Hepatocyte (in vitro differentiated cells): Measurements from ENCODE around the gene EHD1. TPM values are rescaled to one million over a fixed set of nuclear protein-coding genes. Genes with fewer than 3 reads are reported as not detected.

Source experiments
- DNase-seq: peaks from one replicate; pipeline ENCODE4 v3.0.0-alpha.2; 2016; ENCODE audit warnings: low spot score
- H2AFZ ChIP-seq: fragments of 200-600 bp; sonication (generic); 2 replicates; pipeline ENCODE4 v1.6.0; 2016; ENCODE audit warnings: antibody characterized with exemption, mild to moderate bottlenecking
- H3K27ac ChIP-seq: fragments of 200-600 bp; sonication (generic); 2 replicates; pipeline ENCODE4 v1.5.1; 2016; ENCODE audit warnings: mild to moderate bottlenecking
- H3K27me3 ChIP-seq: fragments of 200-600 bp; sonication (generic); 2 replicates; pipeline ENCODE4 v1.6.1; 2016
- H3K36me3 ChIP-seq: fragments of 200-600 bp; sonication (generic); replicated peaks from 2 replicates; pipeline ENCODE4 v1.5.1; 2016; ENCODE audit warnings: low read depth; ENCODE audit not compliant: insufficient read depth
- H3K4me1 ChIP-seq: fragments of 200-600 bp; sonication (generic); 2 replicates; pipeline ENCODE4 v1.5.1; 2016; ENCODE audit warnings: mild to moderate bottlenecking, moderate library complexity; ENCODE audit not compliant: insufficient read depth
- H3K4me2 ChIP-seq: fragments of 200-600 bp; sonication (generic); 2 replicates; pipeline ENCODE4 v1.6.0; 2016
- H3K4me3 ChIP-seq: fragments of 200-600 bp; sonication (generic); 2 replicates; pipeline ENCODE4 v1.5.1; 2016; ENCODE audit warnings: mild to moderate bottlenecking
- H3K79me2 ChIP-seq: fragments of 200-600 bp; sonication (generic); 2 replicates; pipeline ENCODE4 v1.6.0; 2017; ENCODE audit warnings: mild to moderate bottlenecking
- H3K9me2 ChIP-seq: fragments of 200-600 bp; sonication (generic); replicated peaks from 2 replicates; pipeline ENCODE4 v1.6.0; 2017; ENCODE audit warnings: mild to moderate bottlenecking; ENCODE audit not compliant: insufficient read depth
- H3K9me3 ChIP-seq: fragments of 200-600 bp; sonication (generic); 2 replicates; pipeline ENCODE4 v1.5.1; 2016; ENCODE audit warnings: low read depth, mild to moderate bottlenecking
- H4K20me1 ChIP-seq: fragments of 200-600 bp; sonication (generic); 2 replicates; pipeline ENCODE4 v1.6.0; 2016; ENCODE audit warnings: mild to moderate bottlenecking; ENCODE audit not compliant: insufficient read depth, poor library complexity, severe bottlenecking
- CTCF ChIP-seq: fragments of 200-600 bp; sonication (generic); IDR thresholded peaks from 2 replicates; pipeline ENCODE4 v1.5.1; 2016; ENCODE audit warnings: antibody characterized with exemption, mild to moderate bottlenecking; ENCODE audit not compliant: poor library complexity
- EZH2 ChIP-seq: fragments of 200-600 bp; sonication (generic); IDR thresholded peaks from 2 replicates; pipeline ENCODE4 v1.6.1; 2016; ENCODE audit warnings: antibody characterized with exemption, mild to moderate bottlenecking, borderline replicate concordance
- EZH2phosphoT487 ChIP-seq: fragments of 200-600 bp; sonication (generic); IDR thresholded peaks from one replicate; pipeline ENCODE4 v1.6.1; 2018; ENCODE audit warnings: antibody characterized with exemption, mild to moderate bottlenecking, low read depth, moderate library complexity; ENCODE audit not compliant: unreplicated experiment, severe bottlenecking
- WGBS: methylation state at CpG from one replicate; pipeline ENCODE4 v1.1.6; 2016; ENCODE audit warnings: low lambda C conversion rate; ENCODE audit errors: missing lambda C conversion rate; 5-methylcytosine and 5-hydroxymethylcytosine counted together
- polyA plus RNA-seq: library from polyadenylated mRNA; unstranded; fragments of >200 nt; fragmentation: Nextera tagmentation; extraction: Ambion mirVana; gene quantifications from 2 replicates; pipeline ENCODE4 v1.2.1, GENCODE V29; 2016
- total RNA-seq: library from RNA; depleted of rRNA; stranded (reverse); fragments of >200 nt; gene quantifications from 2 replicates; pipeline ENCODE4 v1.2.3, GENCODE V29; 2014

EHD1 gene
- total and polyA plus RNA-seq, 2 experiments from 2014 or later, result 52.4 to 69.5 TPM

DNA sequence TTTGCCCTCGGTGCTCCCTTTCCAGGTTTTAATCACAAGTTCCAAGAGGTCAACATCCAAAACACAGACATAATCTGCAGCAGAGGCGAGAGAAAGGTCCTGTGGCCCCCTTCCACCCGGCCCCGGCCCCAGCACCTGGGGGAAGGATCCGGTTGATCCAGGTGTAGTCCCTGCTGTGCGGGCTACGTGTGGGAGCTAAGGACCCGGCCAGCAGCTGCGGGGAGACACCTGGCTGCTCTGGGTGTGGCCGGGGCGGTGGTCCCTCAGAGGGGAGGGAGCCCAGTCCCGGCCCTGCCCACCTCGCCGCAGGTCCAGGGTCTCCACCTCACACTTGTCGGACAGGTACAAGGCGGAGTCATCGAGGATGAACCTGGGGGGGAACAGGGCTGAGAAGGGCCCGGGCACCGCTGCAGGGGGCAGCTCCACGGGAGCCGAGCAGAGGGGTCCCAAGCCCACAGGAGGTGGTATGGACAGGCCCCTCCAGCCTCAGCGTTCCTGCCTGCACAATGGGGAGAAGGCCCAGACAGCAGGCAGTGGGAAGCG, 24.9 kb upstream of the EHD1 start:
- Histone ChIP-seq H3K4me1 (no peaks in the 10 kb centered on the region), H3K9me2 (no peaks in the 10 kb centered on the region), H3K36me3 (no peaks in the 10 kb centered on the region), H3K4me2 (no peak overlapping the region), H4K20me1 (no peaks in the 10 kb centered on the region), H3K4me3 (no peak overlapping the region), H3K27me3 (no peaks in the 10 kb centered on the region), H2AFZ (no peak overlapping the region), H3K79me2 (no peaks in the 10 kb centered on the region), H3K9me3 (no peaks in the 10 kb centered on the region), H3K27ac (no peak overlapping the region)
- TF ChIP-seq CTCF (no peak), EZH2 (no peak), EZH2phosphoT487 (no peak)
- no peak for DNase-seq
- 97% methylated on average over 21 of the region's 23 CpGs for WGBS

DNA sequence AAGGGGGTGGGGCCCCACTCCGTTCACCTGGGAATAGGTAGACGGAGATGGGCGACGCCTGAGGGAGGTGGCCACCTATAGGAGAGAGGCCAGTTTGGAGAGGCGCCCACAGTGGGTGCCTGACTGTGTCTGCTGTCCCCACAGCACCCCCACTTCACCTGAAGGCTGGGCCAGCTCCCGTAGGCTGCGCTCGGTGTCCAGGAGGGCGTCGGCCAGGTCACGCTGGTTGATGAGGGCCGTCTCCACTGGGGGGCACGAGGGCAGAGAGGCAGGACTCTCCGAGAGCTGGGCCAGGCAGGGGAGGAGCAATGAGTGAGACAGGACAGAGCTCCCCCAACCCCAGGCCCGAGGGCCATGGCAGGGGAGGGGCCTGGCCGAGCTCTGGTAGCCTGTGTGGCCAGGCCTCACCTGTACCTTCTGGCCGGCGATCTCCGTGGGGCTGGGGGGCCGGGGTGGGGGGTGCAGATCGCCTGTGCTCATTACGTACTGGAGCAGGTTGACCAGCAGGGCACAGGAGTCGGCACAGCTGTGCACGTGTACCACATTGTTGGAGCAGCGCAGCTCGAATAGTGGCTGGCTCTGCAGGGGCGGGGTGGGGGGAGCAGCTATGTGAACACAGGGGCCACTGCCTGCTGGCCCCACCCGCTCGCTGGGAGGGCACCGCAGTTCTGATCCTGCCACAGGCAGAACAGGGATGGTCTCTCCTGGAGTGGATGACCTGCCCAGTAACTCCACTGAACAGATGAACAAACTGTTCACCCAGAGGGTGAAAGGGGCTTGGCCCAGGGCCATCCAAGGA, 23.9 kb upstream of the EHD1 start:
- Histone ChIP-seq H3K27me3 (no peaks in the 10 kb centered on the region), H3K36me3 (no peaks in the 10 kb centered on the region), H3K79me2 (no peaks in the 10 kb centered on the region), H3K9me3 (no peaks in the 10 kb centered on the region), H3K27ac (no peak overlapping the region), H2AFZ (no peak overlapping the region), H4K20me1 (no peaks in the 10 kb centered on the region), H3K4me3 (no peak overlapping the region), H3K4me1 (no peaks in the 10 kb centered on the region), H3K4me2 (no peak overlapping the region), H3K9me2 (no peaks in the 10 kb centered on the region)
- WGBS, result 91% methylated on average over 27 of the region's 30 CpGs
- DNase-seq, result no peak
- TF ChIP-seq CTCF (no peak), EZH2phosphoT487 (no peak), EZH2 (no peak)

GRCh38 chr11:64900774-64901173, 22.4 kb upstream of the EHD1 start:
- Histone ChIP-seq H3K4me1 (no peaks in the 10 kb centered on the region), H4K20me1 (no peaks in the 10 kb centered on the region), H3K36me3 (no peaks in the 10 kb centered on the region), H3K4me3 (no peak overlapping the region), H3K4me2 (no peak overlapping the region), H3K27ac (no peak overlapping the region), H3K9me3 (no peaks in the 10 kb centered on the region), H3K79me2 (no peaks in the 10 kb centered on the region), H2AFZ (no peak overlapping the region), H3K9me2 (no peaks in the 10 kb centered on the region), H3K27me3 (no peaks in the 10 kb centered on the region)
- no peak for TF ChIP-seq CTCF
- no peak for TF ChIP-seq EZH2phosphoT487
- TF ChIP-seq EZH2, result no peak
- no peak for DNase-seq
- WGBS, result 97% methylated on average over 17 of the region's 17 CpGs
